Stomach (tissue), 4 donors: ENCODE results near the gene ANTXR1.

Experiments
- CTCF ChIP-seq, 7 experiments: fragments of 450-650 bp in 4 of 7; fragments of 200-600 bp in 3 of 7; sonication (generic) in 3 of 7; IDR thresholded peaks; one replicate each; pipeline ENCODE4 v1.5.1; 2016 to 2019; ENCODE audit warnings: antibody characterized with exemption in 7 of 7, control low read depth in 2 of 7, mild to moderate bottlenecking in 1 of 7
- EP300 ChIP-seq: sonication (generic); formaldehyde crosslinking; IDR thresholded peaks from one replicate; pipeline ENCODE4 v1.6.1; 2017; ENCODE audit warnings: antibody characterized with exemption
- POLR2A ChIP-seq, 4 donors: fragments of 450-650 bp; IDR thresholded peaks; one replicate each; pipeline ENCODE4 v1.6.1; 2016; ENCODE audit warnings: antibody characterized with exemption in 4 of 4, control low read depth in 2 of 4, mild to moderate bottlenecking in 1 of 4, moderate library complexity in 1 of 4
- POLR2AphosphoS5 ChIP-seq, 3 donors: sonication (generic); formaldehyde crosslinking; IDR thresholded peaks; one replicate each; pipeline ENCODE4 v1.6.1; 2016; ENCODE audit warnings: antibody characterized with exemption in 3 of 3

- TF ChIP-seq CTCF (IDR thresholded peaks at IDR 0.05) (no peak), POLR2AphosphoS5 (IDR thresholded peaks at IDR 0.05) (no peak), EP300 (no peak), POLR2A (IDR thresholded peaks at IDR 0.05) (no peak)
Measured at GRCh38 chr2:69111076-69111475, 98.1 kb downstream of the ANTXR1 start.
